ENCODE results near the gene NIPAL1. TPM values are rescaled to one million over a fixed set of nuclear protein-coding genes. Genes with fewer than 3 reads are reported as not detected.

The NIPAL1 gene
- total RNA-seq, 1 donor from 2014 or later, result 4.3 TPM

- DNase-seq (ENCODE audit: low read depth), result no peak
- Histone ChIP-seq H3K36me3 (ENCODE audit: control insufficient read depth, insufficient read depth, low read length) (no peaks in the 10 kb centered on the region), H3K4me3 (ENCODE audit: low read depth, low read length) (no peak overlapping the region), H3K27me3 (ENCODE audit: control insufficient read depth, insufficient read depth, low read length) (no peaks in the 10 kb centered on the region)
- no peak for TF ChIP-seq CTCF (IDR thresholded peaks at IDR 0.05; ENCODE audit: insufficient read depth, low read length, poor library complexity, severe bottlenecking)
These were observed 32.9 kb downstream of the NIPAL1 start for GRCh38 chr4:48049483-48049882.

- TF ChIP-seq CTCF (IDR thresholded peaks at IDR 0.05; ENCODE audit: insufficient read depth, low read length, poor library complexity, severe bottlenecking), result no peak
- Histone ChIP-seq H3K27me3 (ENCODE audit: control insufficient read depth, insufficient read depth, low read length) (no peaks in the 10 kb centered on the region), H3K4me3 (ENCODE audit: low read depth, low read length) (no peak overlapping the region), H3K36me3 (ENCODE audit: control insufficient read depth, insufficient read depth, low read length) (no peaks in the 10 kb centered on the region)
- no peak for DNase-seq (ENCODE audit: low read depth)
These were observed 34.5 kb downstream of the NIPAL1 start for GRCh38 chr4:48051078-48051477.

- no peak for TF ChIP-seq CTCF (IDR thresholded peaks at IDR 0.05; ENCODE audit: insufficient read depth, low read length, poor library complexity, severe bottlenecking)
- Histone ChIP-seq H3K4me3 (ENCODE audit: low read depth, low read length) (no peak overlapping the region), H3K36me3 (ENCODE audit: control insufficient read depth, insufficient read depth, low read length) (no peaks in the 10 kb centered on the region), H3K27me3 (ENCODE audit: control insufficient read depth, insufficient read depth, low read length) (no peaks in the 10 kb centered on the region)
- DNase-seq (ENCODE audit: low read depth), result no peak
These were observed 42.3 kb downstream of the NIPAL1 start for GRCh38 chr4:48058617-48059530.

GRCh38 chr4:48064349-48064748 is 47.8 kb downstream of the NIPAL1 start:
- DNase-seq (ENCODE audit: low read depth), result no peak
- Histone ChIP-seq H3K27me3 (ENCODE audit: control insufficient read depth, insufficient read depth, low read length) (no peaks in the 10 kb centered on the region), H3K36me3 (ENCODE audit: control insufficient read depth, insufficient read depth, low read length) (no peaks in the 10 kb centered on the region), H3K4me3 (ENCODE audit: low read depth, low read length) (no peak overlapping the region)
- no peak for TF ChIP-seq CTCF (IDR thresholded peaks at IDR 0.05; ENCODE audit: insufficient read depth, low read length, poor library complexity, severe bottlenecking)

- H3K27me3 ChIP-seq (ENCODE audit: control insufficient read depth, insufficient read depth, low read length), result no peaks in the 10 kb centered on the region
- TF ChIP-seq CTCF (IDR thresholded peaks at IDR 0.05; ENCODE audit: insufficient read depth, low read length, poor library complexity, severe bottlenecking), result no peak
These were observed 49.0 kb downstream of the NIPAL1 start for GRCh38 chr4:48065587-48066052.

More at GRCh38 chr4:48065587-48066052, 49.0 kb downstream of the NIPAL1 start:
- H3K4me3 ChIP-seq (ENCODE audit: low read depth, low read length), result no peak overlapping the region
- H3K36me3 ChIP-seq (ENCODE audit: control insufficient read depth, insufficient read depth, low read length), result no peaks in the 10 kb centered on the region
- DNase-seq (ENCODE audit: low read depth), result no peak

All from kidney epithelial cell (primary cell).